Muscle of leg (tissue), 11 donors: ENCODE measurements around the gene ARHGAP22. TPM values are rescaled to one million over a fixed set of nuclear protein-coding genes. Genes with fewer than 3 reads are reported as not detected.
"Not testable (repeated sequence)": the region's sequence is repeated elsewhere in the genome, so short reads cannot be mapped to it uniquely, and the experiment has no call there.

Source experiments
- DNase-seq: peaks from one replicate; pipeline ENCODE4 v3.0.0; 2013
- H3K27ac ChIP-seq: one replicate; pipeline ENCODE4 v1.5.1; 2013; ENCODE audit warnings: mild to moderate bottlenecking, low read length, control low read depth
- H3K27me3 ChIP-seq: one replicate; pipeline ENCODE4 v1.6.1; 2013; ENCODE audit warnings: low read length; ENCODE audit not compliant: control insufficient read depth, insufficient read depth
- H3K36me3 ChIP-seq: one replicate; pipeline ENCODE4 v1.6.1; 2013; ENCODE audit warnings: low read length; ENCODE audit not compliant: control insufficient read depth, insufficient read depth
- H3K4me1 ChIP-seq: one replicate; pipeline ENCODE4 v1.6.1; 2013; ENCODE audit warnings: low read length; ENCODE audit not compliant: control insufficient read depth, insufficient read depth
- H3K4me3 ChIP-seq: one replicate; pipeline ENCODE4 v1.5.1; 2013; ENCODE audit warnings: low read length, control low read depth
- H3K9me3 ChIP-seq: replicated peaks from 2 replicates; pipeline ENCODE4 v1.6.1; 2013; ENCODE audit warnings: low read depth, low read length; ENCODE audit not compliant: control insufficient read depth
- WGBS: methylation state at CpG from one replicate; pipeline ENCODE4 v1.1.5; 2013; ENCODE audit warnings: missing lambda C conversion rate; ENCODE audit not compliant: insufficient coverage; 5-methylcytosine and 5-hydroxymethylcytosine counted together
- polyA plus RNA-seq, 8 donors: library from polyadenylated mRNA; unstranded; fragments of 120-200 nt; gene quantifications; one replicate each; pipeline versions ENCODE4 v1.2.1 to v1.2.3, GENCODE V29; 2013; ENCODE audit warnings: inconsistent platforms in 1 of 8, low replicate concordance in 1 of 8; ENCODE audit not compliant: insufficient read length in 8 of 8, insufficient read depth in 1 of 8
- total RNA-seq: library from RNA; stranded (reverse); fragments of 120-200 nt; gene quantifications from one replicate; pipeline ENCODE4 v1.2.4, GENCODE V29; 2013

Gene ARHGAP22
- total and polyA plus RNA-seq, 9 donors, result 0.72 to 3.0 (median 1.2) TPM

GRCh38 chr10:48429309-48429708 is 175.6 kb downstream of the ARHGAP22 start:
- no peak overlapping the region for H3K27ac ChIP-seq
- DNase-seq, result no peak
- no CpG with 5 or more reads among the region's 1 CpG for WGBS
- H3K27me3 ChIP-seq, result no peaks in the 10 kb centered on the region
- H3K9me3 ChIP-seq, result no peaks in the 10 kb centered on the region
- H3K4me3 ChIP-seq, result no peak overlapping the region
- H3K36me3 ChIP-seq, result peaks cover 6% of the 10 kb centered on the region
- H3K4me1 ChIP-seq, result no peaks in the 10 kb centered on the region

GRCh38 chr10:48428896-48429295 is 176.0 kb downstream of the ARHGAP22 start:
- no peak overlapping the region for H3K27ac ChIP-seq
- no peaks in the 10 kb centered on the region for H3K9me3 ChIP-seq
- peaks cover 6% of the 10 kb centered on the region for H3K36me3 ChIP-seq
- 100% methylated on average over 1 of the region's 3 CpGs for WGBS
- no peak overlapping the region for H3K4me3 ChIP-seq
- no peaks in the 10 kb centered on the region for H3K27me3 ChIP-seq
- DNase-seq, result no peak
- no peaks in the 10 kb centered on the region for H3K4me1 ChIP-seq

GRCh38 chr10:48423884-48424283 is 181.0 kb downstream of the ARHGAP22 start:
- no peaks in the 10 kb centered on the region for H3K9me3 ChIP-seq
- no CpG with 5 or more reads among the region's 4 CpGs for WGBS

GRCh38 chr10:48421862-48422261 is 183.0 kb downstream of the ARHGAP22 start:
- DNase-seq, H3K36me3 ChIP-seq, H3K27ac ChIP-seq, H3K9me3 ChIP-seq, H3K4me1 ChIP-seq, H3K27me3 ChIP-seq, H3K4me3 ChIP-seq: not testable (repeated sequence)
- WGBS, result no CpG with 5 or more reads among the region's 2 CpGs

More at GRCh38 chr10:48423884-48424283, 181.0 kb downstream of the ARHGAP22 start:
- no peak for DNase-seq
- Histone ChIP-seq H3K4me1 (no peaks in the 10 kb centered on the region), H3K27me3 (no peaks in the 10 kb centered on the region), H3K4me3 (no peak overlapping the region), H3K27ac (no peak overlapping the region), H3K36me3 (no peaks in the 10 kb centered on the region)

- DNase-seq, result no peak
- Histone ChIP-seq H3K9me3 (no peaks in the 10 kb centered on the region), H3K27me3 (no peaks in the 10 kb centered on the region), H3K4me3 (no peak overlapping the region), H3K27ac (no peak overlapping the region), H3K36me3 (no peaks in the 10 kb centered on the region), H3K4me1 (no peaks in the 10 kb centered on the region)
- WGBS, result no CpG with 5 or more reads among the region's 4 CpGs
These were observed 185.2 kb downstream of the ARHGAP22 start for GRCh38 chr10:48419714-48420113.

GRCh38 chr10:48418189-48418788 is 186.6 kb downstream of the ARHGAP22 start:
- no peak overlapping the region for H3K4me3 ChIP-seq
- no peak overlapping the region for H3K27ac ChIP-seq
- H3K36me3 ChIP-seq, result no peaks in the 10 kb centered on the region
- WGBS, result no CpG with 5 or more reads among the region's 5 CpGs
- H3K4me1 ChIP-seq, result no peaks in the 10 kb centered on the region
- no peaks in the 10 kb centered on the region for H3K9me3 ChIP-seq
- no peaks in the 10 kb centered on the region for H3K27me3 ChIP-seq
- no peak for DNase-seq

- Histone ChIP-seq H3K36me3 (no peaks in the 10 kb centered on the region), H3K4me1 (no peaks in the 10 kb centered on the region), H3K9me3 (peaks cover 3% of the 10 kb centered on the region), H3K27ac (no peak overlapping the region), H3K27me3 (no peaks in the 10 kb centered on the region), H3K4me3 (no peak overlapping the region)
- no CpG with 5 or more reads among the region's 1 CpG for WGBS
- DNase-seq, result no peak
These were observed 187.5 kb downstream of the ARHGAP22 start for GRCh38 chr10:48417374-48417773.

GRCh38 chr10:48416584-48417232 is 188.2 kb downstream of the ARHGAP22 start:
- H3K4me3 ChIP-seq, result no peak overlapping the region
- no peak overlapping the region for H3K27ac ChIP-seq
- DNase-seq, result no peak
- no CpG with 5 or more reads among the region's 2 CpGs for WGBS
- peaks cover 8% of the 10 kb centered on the region for H3K9me3 ChIP-seq
- no peaks in the 10 kb centered on the region for H3K36me3 ChIP-seq
- H3K4me1 ChIP-seq, result no peaks in the 10 kb centered on the region
- H3K27me3 ChIP-seq, result no peaks in the 10 kb centered on the region

- H3K9me3 ChIP-seq, result peaks cover 8% of the 10 kb centered on the region
- H3K27me3 ChIP-seq, result no peaks in the 10 kb centered on the region
- WGBS, result no CpG with 5 or more reads among the region's 1 CpG
- DNase-seq, result no peak
- H3K36me3 ChIP-seq, result no peaks in the 10 kb centered on the region
- H3K4me1 ChIP-seq, result no peaks in the 10 kb centered on the region
- no peak overlapping the region for H3K4me3 ChIP-seq
- H3K27ac ChIP-seq, result no peak overlapping the region
These were observed 190.1 kb downstream of the ARHGAP22 start for GRCh38 chr10:48414778-48415177.

- no peak overlapping the region for H3K4me3 ChIP-seq
- DNase-seq, result no peak
- no CpG with 5 or more reads among the region's 1 CpG for WGBS
These were observed 190.7 kb downstream of the ARHGAP22 start for GRCh38 chr10:48414160-48414559.

More at GRCh38 chr10:48414160-48414559, 190.7 kb downstream of the ARHGAP22 start:
- Histone ChIP-seq H3K27me3 (no peaks in the 10 kb centered on the region), H3K27ac (no peak overlapping the region), H3K36me3 (no peaks in the 10 kb centered on the region), H3K4me1 (no peaks in the 10 kb centered on the region), H3K9me3 (peaks cover 8% of the 10 kb centered on the region)
